GM12872 (cell line): Measurements from ENCODE around the gene YBX3.

Source experiments
- TF ChIP-seq, protein P1 (sequence below): IDR thresholded peaks from 3 replicates; pipeline ENCODE4 v1.5.1; 2011; ENCODE audit warnings: low read depth, mild to moderate bottlenecking, low read length, moderate library complexity; ENCODE audit not compliant: insufficient read depth

Gene YBX3

DNA sequence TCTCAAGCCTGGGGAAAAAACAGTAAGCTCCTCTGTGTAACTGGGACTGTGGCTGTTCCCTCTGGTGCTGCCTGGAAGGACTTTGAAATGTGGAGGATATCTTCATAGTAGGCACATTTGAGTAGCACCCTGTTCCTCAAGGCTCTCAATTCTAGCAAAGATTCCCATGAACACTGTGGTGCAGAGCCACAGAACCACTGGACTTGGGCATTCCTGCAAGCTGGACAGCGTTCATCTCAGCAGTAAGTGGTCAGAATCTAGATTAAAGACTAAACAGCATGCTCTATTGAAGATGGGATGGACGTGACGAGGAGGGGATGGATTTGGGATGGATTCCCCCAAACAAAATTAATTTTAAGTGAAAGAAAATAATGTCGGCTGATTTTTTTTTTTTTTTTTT lies 9.4 kb upstream of the YBX3 start:
- TF ChIP-seq, protein P1, sequence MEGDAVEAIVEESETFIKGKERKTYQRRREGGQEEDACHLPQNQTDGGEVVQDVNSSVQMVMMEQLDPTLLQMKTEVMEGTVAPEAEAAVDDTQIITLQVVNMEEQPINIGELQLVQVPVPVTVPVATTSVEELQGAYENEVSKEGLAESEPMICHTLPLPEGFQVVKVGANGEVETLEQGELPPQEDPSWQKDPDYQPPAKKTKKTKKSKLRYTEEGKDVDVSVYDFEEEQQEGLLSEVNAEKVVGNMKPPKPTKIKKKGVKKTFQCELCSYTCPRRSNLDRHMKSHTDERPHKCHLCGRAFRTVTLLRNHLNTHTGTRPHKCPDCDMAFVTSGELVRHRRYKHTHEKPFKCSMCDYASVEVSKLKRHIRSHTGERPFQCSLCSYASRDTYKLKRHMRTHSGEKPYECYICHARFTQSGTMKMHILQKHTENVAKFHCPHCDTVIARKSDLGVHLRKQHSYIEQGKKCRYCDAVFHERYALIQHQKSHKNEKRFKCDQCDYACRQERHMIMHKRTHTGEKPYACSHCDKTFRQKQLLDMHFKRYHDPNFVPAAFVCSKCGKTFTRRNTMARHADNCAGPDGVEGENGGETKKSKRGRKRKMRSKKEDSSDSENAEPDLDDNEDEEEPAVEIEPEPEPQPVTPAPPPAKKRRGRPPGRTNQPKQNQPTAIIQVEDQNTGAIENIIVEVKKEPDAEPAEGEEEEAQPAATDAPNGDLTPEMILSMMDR = no peak

DNA sequence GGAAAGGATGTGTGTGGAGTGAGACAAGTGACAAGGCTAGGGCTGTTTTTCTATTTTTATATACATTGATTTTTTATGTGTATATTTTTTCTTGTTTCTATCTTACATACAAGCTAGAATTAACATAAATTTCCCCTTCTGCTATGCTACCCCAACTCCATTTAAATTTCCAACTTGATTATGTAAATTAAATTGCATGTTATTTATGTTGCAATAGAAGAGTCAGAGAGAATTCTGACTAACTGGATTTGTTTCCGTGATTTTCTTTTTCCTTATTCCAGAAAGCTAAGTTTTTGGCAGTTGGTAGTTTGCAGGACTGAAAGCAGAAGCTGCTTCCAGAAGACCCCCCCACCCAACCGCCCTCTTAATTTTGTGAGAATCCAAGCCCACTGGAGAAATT lies 8.9 kb upstream of the YBX3 start:
- TF ChIP-seq, protein P1 = no peak

DNA sequence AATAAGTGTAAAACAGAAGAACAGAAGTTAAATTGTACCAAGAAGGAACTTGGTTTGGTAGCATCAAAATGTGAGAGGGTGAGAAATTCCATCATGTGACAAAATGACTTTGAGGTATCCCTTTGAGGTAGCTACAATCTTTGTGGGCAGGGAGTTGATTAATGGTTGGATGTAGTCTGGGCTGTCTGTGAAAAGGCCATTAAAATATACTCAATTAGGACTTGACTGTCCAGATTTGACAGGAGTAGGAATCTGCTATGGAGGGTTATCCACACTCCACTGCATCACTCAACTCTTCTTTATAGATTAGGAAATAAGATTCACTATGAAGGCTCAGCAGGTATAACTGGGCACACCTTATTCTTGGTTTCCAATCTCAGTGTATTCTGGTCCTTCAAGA lies 7.4 kb upstream of the YBX3 start:
- TF ChIP-seq, protein P1 = no peak

DNA sequence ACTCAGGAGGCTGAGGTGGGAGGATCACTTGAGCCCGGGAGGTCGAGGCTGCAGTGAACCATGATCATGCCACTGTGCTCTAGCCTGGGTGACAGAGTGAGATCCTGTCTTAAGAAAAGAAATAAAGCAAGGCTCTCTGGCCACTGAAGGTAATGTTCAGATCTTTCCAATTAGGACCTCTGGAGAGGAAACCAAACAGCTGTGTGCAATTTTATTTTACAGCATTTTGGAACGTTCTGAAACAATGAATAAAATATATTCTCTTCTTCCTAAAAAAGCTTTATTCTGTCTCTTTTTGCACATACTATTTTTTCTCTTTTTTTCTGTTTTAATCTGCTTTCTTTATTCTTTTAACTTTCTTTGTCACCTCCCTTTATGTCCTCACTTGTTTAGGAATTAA lies 5.0 kb upstream of the YBX3 start:
- TF ChIP-seq, protein P1 = no peak

DNA sequence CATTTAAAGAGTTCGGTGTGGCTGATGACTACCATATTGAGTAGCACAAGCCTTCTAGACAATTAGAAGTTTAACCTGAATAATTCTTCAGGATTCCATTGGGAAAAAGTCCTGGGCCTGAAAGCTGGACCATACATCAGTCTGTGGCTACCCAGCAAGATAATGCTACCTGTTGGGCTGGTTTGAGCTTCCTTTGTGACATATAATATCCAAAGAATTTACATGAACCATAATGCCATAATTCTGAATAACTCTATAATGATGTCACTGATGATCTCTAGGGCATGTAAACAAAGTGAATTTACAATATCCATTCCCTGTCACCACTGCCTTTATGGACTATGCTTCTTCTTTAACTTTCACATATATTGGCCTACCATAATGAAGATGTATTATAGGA lies 3.8 kb upstream of the YBX3 start:
- TF ChIP-seq, protein P1 = no peak

DNA sequence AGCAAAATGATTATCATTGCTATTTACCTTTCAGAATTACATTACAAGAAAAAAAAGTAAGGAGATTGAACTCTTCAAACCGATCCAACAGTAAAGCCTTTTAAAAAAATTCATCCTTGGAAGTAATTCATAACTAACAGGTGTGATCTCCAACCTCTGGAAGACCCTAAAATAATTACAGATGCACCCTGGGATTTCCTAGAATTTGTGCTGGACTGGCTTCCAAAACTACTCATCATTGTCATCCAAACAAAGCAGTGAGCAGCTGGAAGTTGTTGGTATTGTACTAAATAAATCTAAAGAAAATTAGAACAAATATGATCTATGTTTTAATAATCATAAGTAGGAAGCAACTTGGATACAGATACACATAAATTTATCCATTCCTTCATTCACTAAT lies 1.9 kb upstream of the YBX3 start:
- TF ChIP-seq, protein P1 = no peak

DNA sequence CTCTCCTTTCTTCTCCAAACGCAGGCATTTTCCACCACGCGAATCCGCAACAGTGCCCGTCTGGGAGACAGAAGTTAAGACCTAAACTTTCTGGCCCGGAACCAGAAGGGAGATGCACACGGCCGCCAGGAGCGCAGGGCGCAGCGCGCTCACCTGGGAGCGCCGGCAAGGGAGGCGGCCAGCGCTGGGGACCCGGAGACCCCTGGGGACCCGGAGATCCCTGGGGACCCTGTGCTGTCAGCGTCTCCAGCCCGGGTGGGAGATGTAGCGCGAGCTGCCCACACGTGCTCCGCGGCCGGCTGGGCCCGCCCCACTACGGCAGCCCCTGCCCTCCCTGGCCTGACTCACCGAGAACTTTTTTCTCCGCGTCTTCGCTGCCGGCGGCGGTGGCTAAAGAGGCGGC lies 620 bp downstream of the YBX3 start:
- TF ChIP-seq, protein P1 = 0 out of 3 replicates have a peak, but pooled peaks have one; percentile 28
